SU-DHL-6 (cell line): Measurements from ENCODE around the gene YWHAQ.

Experiments
- CTCF ChIP-seq: fragments of 200-600 bp; sonication (generic); IDR thresholded peaks from one replicate; pipeline ENCODE4 v1.5.1; 2017; ENCODE audit warnings: antibody characterized with exemption, mild to moderate bottlenecking, low read length, moderate library complexity; ENCODE audit not compliant: insufficient read depth, poor library complexity, severe bottlenecking
- EZH2phosphoT487 ChIP-seq: fragments of 200-600 bp; sonication (generic), shearing (Covaris generic); conservative IDR thresholded peaks from 2 replicates; pipeline ENCODE4 v1.6.1; 2018; ENCODE audit warnings: mild to moderate bottlenecking, antibody characterized with exemption, low read length, moderate library complexity, mixed read lengths

DNA sequence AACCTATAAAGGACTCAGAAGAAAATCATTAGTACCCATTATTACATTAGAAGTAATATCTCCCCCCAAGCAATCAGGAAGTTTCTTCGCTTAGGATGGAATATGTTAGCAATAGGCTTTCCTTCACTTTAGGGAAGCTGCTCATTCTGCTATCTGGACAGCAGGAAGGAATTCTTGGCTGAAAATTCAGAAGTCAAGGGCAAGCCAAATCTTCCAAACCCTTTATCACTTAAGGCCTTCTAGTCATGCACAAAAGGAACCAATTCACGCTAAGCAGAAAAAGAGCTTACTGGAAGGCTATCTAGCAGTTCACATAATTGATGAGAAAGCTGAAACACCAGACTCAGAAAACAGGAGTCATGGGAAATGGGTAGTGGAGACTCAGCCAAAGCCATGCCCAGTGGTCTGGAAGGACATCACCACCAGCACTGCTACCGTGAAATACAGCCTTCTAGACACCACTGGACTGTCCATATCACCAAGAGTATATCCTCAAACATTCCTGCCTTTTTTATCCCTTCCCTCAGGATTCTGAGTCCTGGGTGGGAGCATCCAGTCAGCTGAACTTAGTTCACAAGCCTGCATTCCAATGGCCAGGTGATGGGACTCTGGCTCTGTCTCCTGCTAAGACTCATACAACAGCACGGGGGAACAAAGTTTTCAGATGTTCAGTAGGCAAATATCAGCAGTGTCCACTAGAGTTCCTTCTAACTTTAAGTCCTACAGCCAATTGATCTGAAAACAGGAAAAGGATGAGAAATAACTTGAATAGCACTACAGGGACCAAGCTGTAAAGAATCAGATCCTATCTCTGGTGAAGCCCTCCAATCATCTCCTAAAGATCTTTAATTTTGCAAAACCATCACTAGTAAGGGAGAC is 60.4 kb downstream of the YWHAQ start:
- TF ChIP-seq CTCF (no peak), EZH2phosphoT487 (no peak)
